ENCODE measurements around the gene FAM9B. TPM values are rescaled to one million over a fixed set of nuclear protein-coding genes. Genes with fewer than 3 reads are reported as not detected.

Gene FAM9B
- polyA plus RNA-seq, 1 donor from 2014 or later: not detected

DNA sequence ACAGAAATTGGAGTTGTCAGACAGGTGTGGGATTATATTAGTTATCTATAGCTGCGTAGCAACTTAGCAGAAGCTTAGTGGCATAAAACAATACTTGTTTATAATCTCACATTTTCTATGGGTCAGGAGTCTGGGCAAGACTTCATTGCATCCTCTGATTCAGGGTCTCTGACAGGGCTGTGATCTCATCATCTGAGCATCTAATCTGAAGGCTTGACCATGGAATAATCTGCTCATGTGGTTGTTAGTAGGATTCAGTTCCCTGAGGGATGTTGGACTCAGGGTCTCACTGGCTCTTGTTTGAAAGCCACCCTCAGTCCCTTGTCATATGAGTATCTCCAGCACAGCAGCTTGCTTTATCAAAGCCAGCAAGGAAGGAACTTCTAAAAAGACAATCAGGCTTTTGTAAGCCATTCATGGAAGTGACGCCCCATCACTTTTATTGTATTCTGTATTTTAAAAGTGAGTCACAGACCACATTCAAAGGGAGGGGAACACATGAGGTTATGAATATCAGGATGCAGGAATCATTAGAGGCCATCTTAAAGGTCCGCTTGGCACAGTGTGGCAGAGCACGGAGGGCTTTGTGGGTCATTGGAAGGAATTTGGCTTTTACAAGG, 37.2 kb upstream of the FAM9B start:
- Histone ChIP-seq H3K9me2 (ENCODE audit: insufficient read depth, low read length) (no peaks in the 10 kb centered on the region), H3K27ac (ENCODE audit: low read length) (no peak overlapping the region), H3K79me2 (replicated peaks; ENCODE audit: insufficient read depth, low read length) (no peaks in the 10 kb centered on the region), H3K36me3 (ENCODE audit: insufficient read depth, low read length) (no peaks in the 10 kb centered on the region), H3K4me3 (ENCODE audit: low read length) (no peak overlapping the region), H2AFZ (ENCODE audit: low read depth, low read length) (no peak overlapping the region), H3K9me3 (ENCODE audit: low read length) (no peaks in the 10 kb centered on the region), H3K9ac (ENCODE audit: low read length) (no peak overlapping the region), H3F3A (ENCODE audit: insufficient read depth, low read length, poor library complexity, severe bottlenecking) (no peaks in the 10 kb centered on the region), H3K4me2 (ENCODE audit: low read length) (no peak overlapping the region), H4K20me1 (ENCODE audit: insufficient read depth) (no peaks in the 10 kb centered on the region), H3K27me3 (ENCODE audit: insufficient read depth, low read depth, low read length) (no peaks in the 10 kb centered on the region)
- no peak for TF ChIP-seq SMC3 (conservative IDR thresholded peaks at IDR 0.05; ENCODE audit: poor library complexity)
- no peak for TF ChIP-seq EZH2 (IDR thresholded peaks at IDR 0.05; ENCODE audit: borderline replicate concordance, insufficient read depth, low read length, poor library complexity, severe bottlenecking)
- no peak for TF ChIP-seq EP300 (conservative IDR thresholded peaks at IDR 0.05; ENCODE audit: poor library complexity, severe bottlenecking)
- TF ChIP-seq MXI1 (conservative IDR thresholded peaks at IDR 0.05; ENCODE audit: poor library complexity, severe bottlenecking): no peak
- TF ChIP-seq, protein P1, sequence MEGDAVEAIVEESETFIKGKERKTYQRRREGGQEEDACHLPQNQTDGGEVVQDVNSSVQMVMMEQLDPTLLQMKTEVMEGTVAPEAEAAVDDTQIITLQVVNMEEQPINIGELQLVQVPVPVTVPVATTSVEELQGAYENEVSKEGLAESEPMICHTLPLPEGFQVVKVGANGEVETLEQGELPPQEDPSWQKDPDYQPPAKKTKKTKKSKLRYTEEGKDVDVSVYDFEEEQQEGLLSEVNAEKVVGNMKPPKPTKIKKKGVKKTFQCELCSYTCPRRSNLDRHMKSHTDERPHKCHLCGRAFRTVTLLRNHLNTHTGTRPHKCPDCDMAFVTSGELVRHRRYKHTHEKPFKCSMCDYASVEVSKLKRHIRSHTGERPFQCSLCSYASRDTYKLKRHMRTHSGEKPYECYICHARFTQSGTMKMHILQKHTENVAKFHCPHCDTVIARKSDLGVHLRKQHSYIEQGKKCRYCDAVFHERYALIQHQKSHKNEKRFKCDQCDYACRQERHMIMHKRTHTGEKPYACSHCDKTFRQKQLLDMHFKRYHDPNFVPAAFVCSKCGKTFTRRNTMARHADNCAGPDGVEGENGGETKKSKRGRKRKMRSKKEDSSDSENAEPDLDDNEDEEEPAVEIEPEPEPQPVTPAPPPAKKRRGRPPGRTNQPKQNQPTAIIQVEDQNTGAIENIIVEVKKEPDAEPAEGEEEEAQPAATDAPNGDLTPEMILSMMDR (IDR thresholded peaks at IDR 0.05; ENCODE audit: poor library complexity, severe bottlenecking): no peak
- TF ChIP-seq REST (IDR thresholded peaks at IDR 0.05; ENCODE audit: borderline replicate concordance): no peak
- no peak for TF ChIP-seq RAD21 (conservative IDR thresholded peaks at IDR 0.05)
- TF ChIP-seq POLR2AphosphoS5 (IDR thresholded peaks at IDR 0.05): no peak
- TF ChIP-seq TAF1 (IDR thresholded peaks at IDR 0.05; ENCODE audit: low read depth): no peak

GRCh38 chrX:9069573-9069972, 35.6 kb upstream of the FAM9B start:
- TF ChIP-seq, protein P1 (IDR thresholded peaks at IDR 0.05; ENCODE audit: poor library complexity, severe bottlenecking): no peak
- TF ChIP-seq RAD21 (conservative IDR thresholded peaks at IDR 0.05): no peak
- no peak for TF ChIP-seq REST (IDR thresholded peaks at IDR 0.05; ENCODE audit: borderline replicate concordance)
- TF ChIP-seq EP300 (conservative IDR thresholded peaks at IDR 0.05; ENCODE audit: poor library complexity, severe bottlenecking): no peak
- TF ChIP-seq POLR2AphosphoS5 (IDR thresholded peaks at IDR 0.05): no peak
- TF ChIP-seq EZH2 (IDR thresholded peaks at IDR 0.05; ENCODE audit: borderline replicate concordance, insufficient read depth, low read length, poor library complexity, severe bottlenecking): no peak
- TF ChIP-seq MXI1 (conservative IDR thresholded peaks at IDR 0.05; ENCODE audit: poor library complexity, severe bottlenecking): no peak
- no peak for TF ChIP-seq TAF1 (IDR thresholded peaks at IDR 0.05; ENCODE audit: low read depth)
- no peak for TF ChIP-seq SMC3 (conservative IDR thresholded peaks at IDR 0.05; ENCODE audit: poor library complexity)
- Histone ChIP-seq H3K4me3 (ENCODE audit: low read length) (no peak overlapping the region), H3K27ac (ENCODE audit: low read length) (no peak overlapping the region), H3F3A (ENCODE audit: insufficient read depth, low read length, poor library complexity, severe bottlenecking) (no peaks in the 10 kb centered on the region), H3K4me2 (ENCODE audit: low read length) (no peak overlapping the region), H3K9ac (ENCODE audit: low read length) (no peak overlapping the region), H2AFZ (ENCODE audit: low read depth, low read length) (no peak overlapping the region), H3K36me3 (ENCODE audit: insufficient read depth, low read length) (no peaks in the 10 kb centered on the region), H3K27me3 (ENCODE audit: insufficient read depth, low read depth, low read length) (no peaks in the 10 kb centered on the region), H3K9me3 (ENCODE audit: low read length) (no peaks in the 10 kb centered on the region), H4K20me1 (ENCODE audit: insufficient read depth) (no peaks in the 10 kb centered on the region), H3K9me2 (ENCODE audit: insufficient read depth, low read length) (no peaks in the 10 kb centered on the region), H3K79me2 (replicated peaks; ENCODE audit: insufficient read depth, low read length) (no peaks in the 10 kb centered on the region)

All from neural cell (in vitro differentiated cells).